WTC11 (cell line): ENCODE measurements around the gene ULK4. TPM values are rescaled to one million over a fixed set of nuclear protein-coding genes. Genes with fewer than 3 reads are reported as not detected.

ENCODE experiments used
- ATAC-seq: fragments of 200-7000 bp; cut with Tn5 transposase; 2 replicates; pipeline ENCODE4 v1.10.0; 2021; ENCODE audit warnings: mild to moderate bottlenecking, moderate library complexity
- CTCF ChIA-PET: fragments of 300-600 bp; sonication (Branson Sonifier 250); formaldehyde crosslinking; loops from one replicate; lab custom pipeline; 2021; ENCODE audit warnings: antibody characterized with exemption; lab: Charles Lee
- POLR2A ChIA-PET: fragments of 350-600 bp; sonication (Branson Sonifier 250); formaldehyde crosslinking; loops from one replicate; lab custom pipeline; 2021; ENCODE audit warnings: antibody characterized with exemption; lab: Charles Lee
- DNase-seq: peaks from one replicate; pipeline ENCODE4 v3.0.0; 2021; ENCODE audit warnings: low spot score
- H3K27ac Mint-ChIP-seq: 2 replicates; pipeline ENCODE4 v1.8.0; 2021; ENCODE audit warnings: mixed read lengths
- H3K27me3 Mint-ChIP-seq: 2 replicates; pipeline ENCODE4 v1.8.0; 2021; ENCODE audit warnings: low read depth, mild to moderate bottlenecking, moderate library complexity, mixed read lengths
- H3K36me3 Mint-ChIP-seq: 2 replicates; pipeline ENCODE4 v1.8.0; 2021; ENCODE audit warnings: mixed read lengths
- H3K4me1 Mint-ChIP-seq: 2 replicates; pipeline ENCODE4 v1.8.0; 2022; ENCODE audit warnings: mixed read lengths
- H3K4me3 Mint-ChIP-seq: 2 replicates; pipeline ENCODE4 v1.8.0; 2021; ENCODE audit warnings: mild to moderate bottlenecking, moderate library complexity, mixed read lengths
- H3K9me3 Mint-ChIP-seq: 2 replicates; pipeline ENCODE4 v1.8.0; 2021; ENCODE audit warnings: mixed read lengths
- ELF4 ChIP-seq: sonication (generic); formaldehyde crosslinking; IDR thresholded peaks from 2 replicates; pipeline ENCODE4 v1.8.1; 2022; ENCODE audit warnings: low read depth, mild to moderate bottlenecking, moderate library complexity, missing genetic modification reagents
- FOXJ3 ChIP-seq: sonication (generic); formaldehyde crosslinking; IDR thresholded peaks from 2 replicates; pipeline ENCODE4 v1.9.0; 2021; ENCODE audit warnings: missing genetic modification reagents, mild to moderate bottlenecking, borderline replicate concordance
- IRF2 ChIP-seq: sonication (generic); formaldehyde crosslinking; IDR thresholded peaks from 2 replicates; pipeline ENCODE4 v1.8.0; 2022; ENCODE audit warnings: low read depth, missing genetic modification reagents, borderline replicate concordance
- MXD4 ChIP-seq: fragments of 250-450 bp; sonication (Bioruptor Pico); IDR thresholded peaks from 2 replicates; pipeline ENCODE4 v1.8.0; 2021; ENCODE audit warnings: mild to moderate bottlenecking, moderate library complexity, borderline replicate concordance
- MYBL2 ChIP-seq: sonication (generic); formaldehyde crosslinking; IDR thresholded peaks from 2 replicates; pipeline ENCODE4 v1.8.1; 2023; ENCODE audit warnings: mild to moderate bottlenecking, moderate library complexity, missing genetic modification reagents
- NR2C2 ChIP-seq: sonication (generic); formaldehyde crosslinking; IDR thresholded peaks from 2 replicates; pipeline ENCODE4 v1.8.0; 2022; ENCODE audit warnings: mild to moderate bottlenecking, missing genetic modification reagents
- RELA ChIP-seq: sonication (generic); formaldehyde crosslinking; IDR thresholded peaks from 2 replicates; pipeline ENCODE4 v1.8.1; 2022; ENCODE audit warnings: missing genetic modification reagents, mild to moderate bottlenecking, borderline replicate concordance
- TCF7 ChIP-seq: sonication (generic); formaldehyde crosslinking; IDR thresholded peaks from 2 replicates; pipeline ENCODE4 v1.8.0; 2022; ENCODE audit warnings: mild to moderate bottlenecking, low read depth, missing genetic modification reagents, moderate library complexity
- TEAD4 ChIP-seq: sonication (generic); formaldehyde crosslinking; IDR thresholded peaks from 2 replicates; pipeline ENCODE4 v1.8.0; 2022; ENCODE audit warnings: mild to moderate bottlenecking, missing genetic modification reagents
- ZNF671 ChIP-seq: fragments of 250-450 bp; sonication (Bioruptor Pico); IDR thresholded peaks from 2 replicates; pipeline ENCODE4 v1.8.0; 2021; ENCODE audit warnings: mild to moderate bottlenecking
- total RNA-seq: library from RNA; stranded (reverse); gene quantifications from 3 replicates; pipeline ENCODE4 v1.2.3, GENCODE V29; 2021
- TF ChIP-seq, protein P1 (sequence below): fragments of 250-450 bp; sonication (Bioruptor Pico); IDR thresholded peaks from 2 replicates; pipeline ENCODE4 v1.9.0; 2021; ENCODE audit warnings: mild to moderate bottlenecking, borderline replicate concordance
- TF ChIP-seq, protein P2 (sequence below): sonication (generic); formaldehyde crosslinking; IDR thresholded peaks from 2 replicates; pipeline ENCODE4 v1.8.0; 2022; ENCODE audit warnings: mild to moderate bottlenecking, missing genetic modification reagents
- TF ChIP-seq, protein P3 (sequence below): sonication (generic); formaldehyde crosslinking; IDR thresholded peaks from 2 replicates; pipeline ENCODE4 v1.8.1; 2022; ENCODE audit warnings: missing genetic modification reagents, borderline replicate concordance
- TF ChIP-seq, protein P4 (sequence below): sonication (generic); formaldehyde crosslinking; IDR thresholded peaks from 2 replicates; pipeline ENCODE4 v1.8.0; 2023; ENCODE audit warnings: missing genetic modification reagents
- TF ChIP-seq, protein P5 (sequence below): sonication (generic); formaldehyde crosslinking; IDR thresholded peaks from 2 replicates; pipeline ENCODE4 v1.8.1; 2022; ENCODE audit warnings: low read depth, missing genetic modification reagents, borderline replicate concordance
- TF ChIP-seq, protein P6 (sequence below): sonication (generic); formaldehyde crosslinking; IDR thresholded peaks from 2 replicates; pipeline ENCODE4 v1.8.1; 2023; ENCODE audit warnings: mild to moderate bottlenecking, moderate library complexity, missing genetic modification reagents
- TF ChIP-seq, protein P7 (sequence below): sonication (generic); formaldehyde crosslinking; IDR thresholded peaks from 2 replicates; pipeline ENCODE4 v1.8.1; 2023; ENCODE audit warnings: mild to moderate bottlenecking, missing genetic modification reagents
- TF ChIP-seq, protein P8 (sequence below): sonication (generic); formaldehyde crosslinking; IDR thresholded peaks from 2 replicates; pipeline ENCODE4 v1.8.1; 2022; ENCODE audit warnings: mild to moderate bottlenecking, missing genetic modification reagents, moderate library complexity, borderline replicate concordance

ULK4 gene
- total RNA-seq, 1 experiment from 2014 or later, result 9.2 TPM

DNA sequence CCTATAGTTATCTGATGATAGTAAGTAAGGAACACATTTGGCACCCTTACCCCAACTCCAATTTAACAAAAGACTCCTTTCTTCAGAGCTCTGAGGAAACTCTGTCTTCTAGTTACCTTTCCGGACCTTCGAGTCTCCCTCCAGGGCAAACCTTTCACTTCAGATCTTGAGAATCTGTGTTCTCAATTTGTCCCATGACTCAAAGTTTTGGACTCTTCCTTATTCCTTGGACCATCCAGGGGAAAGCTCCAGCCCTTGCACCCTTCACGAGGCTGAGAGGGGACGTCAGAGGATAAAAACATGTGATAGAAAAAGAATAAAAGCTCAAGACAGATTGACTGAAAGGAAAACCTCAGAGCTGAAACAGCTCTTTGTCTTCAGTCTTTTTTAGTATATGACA, 685.7 kb downstream of the ULK4 start (continued):
- TF ChIP-seq, protein P1, sequence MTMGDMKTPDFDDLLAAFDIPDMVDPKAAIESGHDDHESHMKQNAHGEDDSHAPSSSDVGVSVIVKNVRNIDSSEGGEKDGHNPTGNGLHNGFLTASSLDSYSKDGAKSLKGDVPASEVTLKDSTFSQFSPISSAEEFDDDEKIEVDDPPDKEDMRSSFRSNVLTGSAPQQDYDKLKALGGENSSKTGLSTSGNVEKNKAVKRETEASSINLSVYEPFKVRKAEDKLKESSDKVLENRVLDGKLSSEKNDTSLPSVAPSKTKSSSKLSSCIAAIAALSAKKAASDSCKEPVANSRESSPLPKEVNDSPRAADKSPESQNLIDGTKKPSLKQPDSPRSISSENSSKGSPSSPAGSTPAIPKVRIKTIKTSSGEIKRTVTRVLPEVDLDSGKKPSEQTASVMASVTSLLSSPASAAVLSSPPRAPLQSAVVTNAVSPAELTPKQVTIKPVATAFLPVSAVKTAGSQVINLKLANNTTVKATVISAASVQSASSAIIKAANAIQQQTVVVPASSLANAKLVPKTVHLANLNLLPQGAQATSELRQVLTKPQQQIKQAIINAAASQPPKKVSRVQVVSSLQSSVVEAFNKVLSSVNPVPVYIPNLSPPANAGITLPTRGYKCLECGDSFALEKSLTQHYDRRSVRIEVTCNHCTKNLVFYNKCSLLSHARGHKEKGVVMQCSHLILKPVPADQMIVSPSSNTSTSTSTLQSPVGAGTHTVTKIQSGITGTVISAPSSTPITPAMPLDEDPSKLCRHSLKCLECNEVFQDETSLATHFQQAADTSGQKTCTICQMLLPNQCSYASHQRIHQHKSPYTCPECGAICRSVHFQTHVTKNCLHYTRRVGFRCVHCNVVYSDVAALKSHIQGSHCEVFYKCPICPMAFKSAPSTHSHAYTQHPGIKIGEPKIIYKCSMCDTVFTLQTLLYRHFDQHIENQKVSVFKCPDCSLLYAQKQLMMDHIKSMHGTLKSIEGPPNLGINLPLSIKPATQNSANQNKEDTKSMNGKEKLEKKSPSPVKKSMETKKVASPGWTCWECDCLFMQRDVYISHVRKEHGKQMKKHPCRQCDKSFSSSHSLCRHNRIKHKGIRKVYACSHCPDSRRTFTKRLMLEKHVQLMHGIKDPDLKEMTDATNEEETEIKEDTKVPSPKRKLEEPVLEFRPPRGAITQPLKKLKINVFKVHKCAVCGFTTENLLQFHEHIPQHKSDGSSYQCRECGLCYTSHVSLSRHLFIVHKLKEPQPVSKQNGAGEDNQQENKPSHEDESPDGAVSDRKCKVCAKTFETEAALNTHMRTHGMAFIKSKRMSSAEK, result no peak
- no peak for TF ChIP-seq ELF4 (CRISPR knock-in tag)
- TF ChIP-seq, protein P2, sequence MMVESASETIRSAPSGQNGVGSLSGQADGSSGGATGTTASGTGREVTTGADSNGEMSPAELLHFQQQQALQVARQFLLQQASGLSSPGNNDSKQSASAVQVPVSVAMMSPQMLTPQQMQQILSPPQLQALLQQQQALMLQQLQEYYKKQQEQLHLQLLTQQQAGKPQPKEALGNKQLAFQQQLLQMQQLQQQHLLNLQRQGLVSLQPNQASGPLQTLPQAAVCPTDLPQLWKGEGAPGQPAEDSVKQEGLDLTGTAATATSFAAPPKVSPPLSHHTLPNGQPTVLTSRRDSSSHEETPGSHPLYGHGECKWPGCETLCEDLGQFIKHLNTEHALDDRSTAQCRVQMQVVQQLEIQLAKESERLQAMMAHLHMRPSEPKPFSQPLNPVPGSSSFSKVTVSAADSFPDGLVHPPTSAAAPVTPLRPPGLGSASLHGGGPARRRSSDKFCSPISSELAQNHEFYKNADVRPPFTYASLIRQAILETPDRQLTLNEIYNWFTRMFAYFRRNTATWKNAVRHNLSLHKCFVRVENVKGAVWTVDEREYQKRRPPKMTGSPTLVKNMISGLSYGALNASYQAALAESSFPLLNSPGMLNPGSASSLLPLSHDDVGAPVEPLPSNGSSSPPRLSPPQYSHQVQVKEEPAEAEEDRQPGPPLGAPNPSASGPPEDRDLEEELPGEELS, result no peak
- no peak for TF ChIP-seq RELA (CRISPR knock-in tag)
- TF ChIP-seq, protein P3, sequence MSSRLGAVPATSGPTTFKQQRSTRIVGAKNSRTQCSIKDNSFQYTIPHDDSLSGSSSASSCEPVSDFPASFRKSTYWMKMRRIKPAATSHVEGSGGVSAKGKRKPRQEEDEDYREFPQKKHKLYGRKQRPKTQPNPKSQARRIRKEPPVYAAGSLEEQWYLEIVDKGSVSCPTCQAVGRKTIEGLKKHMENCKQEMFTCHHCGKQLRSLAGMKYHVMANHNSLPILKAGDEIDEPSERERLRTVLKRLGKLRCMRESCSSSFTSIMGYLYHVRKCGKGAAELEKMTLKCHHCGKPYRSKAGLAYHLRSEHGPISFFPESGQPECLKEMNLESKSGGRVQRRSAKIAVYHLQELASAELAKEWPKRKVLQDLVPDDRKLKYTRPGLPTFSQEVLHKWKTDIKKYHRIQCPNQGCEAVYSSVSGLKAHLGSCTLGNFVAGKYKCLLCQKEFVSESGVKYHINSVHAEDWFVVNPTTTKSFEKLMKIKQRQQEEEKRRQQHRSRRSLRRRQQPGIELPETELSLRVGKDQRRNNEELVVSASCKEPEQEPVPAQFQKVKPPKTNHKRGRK (CRISPR knock-in tag), result no peak
- TF ChIP-seq IRF2 (CRISPR knock-in tag), result no peak
- TF ChIP-seq NR2C2 (CRISPR knock-in tag), result no peak
- no peak for TF ChIP-seq TEAD4 (CRISPR knock-in tag)
- no peak for TF ChIP-seq MYBL2 (CRISPR knock-in tag)
- TF ChIP-seq, protein P4, sequence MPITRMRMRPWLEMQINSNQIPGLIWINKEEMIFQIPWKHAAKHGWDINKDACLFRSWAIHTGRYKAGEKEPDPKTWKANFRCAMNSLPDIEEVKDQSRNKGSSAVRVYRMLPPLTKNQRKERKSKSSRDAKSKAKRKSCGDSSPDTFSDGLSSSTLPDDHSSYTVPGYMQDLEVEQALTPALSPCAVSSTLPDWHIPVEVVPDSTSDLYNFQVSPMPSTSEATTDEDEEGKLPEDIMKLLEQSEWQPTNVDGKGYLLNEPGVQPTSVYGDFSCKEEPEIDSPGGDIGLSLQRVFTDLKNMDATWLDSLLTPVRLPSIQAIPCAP (CRISPR knock-in tag), result no peak
- no peak for TF ChIP-seq FOXJ3
- no peak for TF ChIP-seq ZNF671
- TF ChIP-seq, protein P5, sequence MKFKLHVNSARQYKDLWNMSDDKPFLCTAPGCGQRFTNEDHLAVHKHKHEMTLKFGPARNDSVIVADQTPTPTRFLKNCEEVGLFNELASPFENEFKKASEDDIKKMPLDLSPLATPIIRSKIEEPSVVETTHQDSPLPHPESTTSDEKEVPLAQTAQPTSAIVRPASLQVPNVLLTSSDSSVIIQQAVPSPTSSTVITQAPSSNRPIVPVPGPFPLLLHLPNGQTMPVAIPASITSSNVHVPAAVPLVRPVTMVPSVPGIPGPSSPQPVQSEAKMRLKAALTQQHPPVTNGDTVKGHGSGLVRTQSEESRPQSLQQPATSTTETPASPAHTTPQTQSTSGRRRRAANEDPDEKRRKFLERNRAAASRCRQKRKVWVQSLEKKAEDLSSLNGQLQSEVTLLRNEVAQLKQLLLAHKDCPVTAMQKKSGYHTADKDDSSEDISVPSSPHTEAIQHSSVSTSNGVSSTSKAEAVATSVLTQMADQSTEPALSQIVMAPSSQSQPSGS, result no peak

DNA sequence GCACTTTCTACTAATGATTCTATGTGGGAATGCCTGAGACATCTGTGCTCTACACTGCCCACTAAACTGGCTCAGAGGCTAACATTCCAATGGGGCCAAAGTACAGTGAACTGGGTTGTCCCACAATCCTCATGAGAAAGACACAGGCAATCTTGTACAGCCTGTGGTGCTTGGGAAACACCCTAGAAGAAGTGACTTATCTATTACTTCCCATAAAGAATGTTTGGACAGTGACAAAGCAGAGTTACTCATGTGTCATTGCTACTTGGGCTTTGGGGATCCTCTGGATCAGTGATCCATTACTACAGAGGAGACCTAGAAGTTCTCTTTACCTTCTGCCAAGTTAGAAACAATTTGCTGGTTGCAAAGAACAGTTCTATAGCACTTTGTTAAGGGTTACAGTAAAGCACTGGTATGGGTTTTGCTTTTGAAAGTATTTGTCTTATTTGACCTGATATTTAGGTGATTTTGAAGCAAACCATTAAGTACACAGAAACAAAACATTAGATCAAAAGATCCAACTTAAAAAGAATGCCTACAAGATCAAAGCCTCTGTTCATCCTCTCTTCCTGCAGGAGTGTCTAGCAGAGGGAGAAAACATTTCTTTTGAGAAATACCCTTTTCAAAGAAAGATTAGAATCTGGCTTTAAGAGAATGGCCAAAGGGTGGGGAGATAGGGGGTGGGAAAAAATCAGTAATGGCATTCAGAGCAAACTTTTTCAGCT, 686.8 kb downstream of the ULK4 start:
- DNase-seq, result no peak
- ATAC-seq, result no peak
- Mint-ChIP-seq H3K9me3 (peaks cover 37% of the 10 kb centered on the region), H3K4me3 (no peak overlapping the region), H3K36me3 (peaks cover 31% of the 10 kb centered on the region), H3K27ac (no peak overlapping the region), H3K4me1 (peaks cover 15% of the 10 kb centered on the region), H3K27me3 (0 out of 2 replicates have a peak, but pooled peaks cover 4% of the 10 kb centered on the region)
- POLR2A ChIA-PET, result no interaction called here
- CTCF ChIA-PET, result no interaction called here
- TF ChIP-seq, protein P6, sequence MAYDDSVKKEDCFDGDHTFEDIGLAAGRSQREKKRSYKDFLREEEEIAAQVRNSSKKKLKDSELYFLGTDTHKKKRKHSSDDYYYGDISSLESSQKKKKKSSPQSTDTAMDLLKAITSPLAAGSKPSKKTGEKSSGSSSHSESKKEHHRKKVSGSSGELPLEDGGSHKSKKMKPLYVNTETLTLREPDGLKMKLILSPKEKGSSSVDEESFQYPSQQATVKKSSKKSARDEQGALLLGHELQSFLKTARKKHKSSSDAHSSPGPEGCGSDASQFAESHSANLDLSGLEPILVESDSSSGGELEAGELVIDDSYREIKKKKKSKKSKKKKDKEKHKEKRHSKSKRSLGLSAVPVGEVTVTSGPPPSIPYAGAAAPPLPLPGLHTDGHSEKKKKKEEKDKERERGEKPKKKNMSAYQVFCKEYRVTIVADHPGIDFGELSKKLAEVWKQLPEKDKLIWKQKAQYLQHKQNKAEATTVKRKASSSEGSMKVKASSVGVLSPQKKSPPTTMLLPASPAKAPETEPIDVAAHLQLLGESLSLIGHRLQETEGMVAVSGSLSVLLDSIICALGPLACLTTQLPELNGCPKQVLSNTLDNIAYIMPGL (CRISPR knock-in tag), result no peak
- TF ChIP-seq, protein P7, sequence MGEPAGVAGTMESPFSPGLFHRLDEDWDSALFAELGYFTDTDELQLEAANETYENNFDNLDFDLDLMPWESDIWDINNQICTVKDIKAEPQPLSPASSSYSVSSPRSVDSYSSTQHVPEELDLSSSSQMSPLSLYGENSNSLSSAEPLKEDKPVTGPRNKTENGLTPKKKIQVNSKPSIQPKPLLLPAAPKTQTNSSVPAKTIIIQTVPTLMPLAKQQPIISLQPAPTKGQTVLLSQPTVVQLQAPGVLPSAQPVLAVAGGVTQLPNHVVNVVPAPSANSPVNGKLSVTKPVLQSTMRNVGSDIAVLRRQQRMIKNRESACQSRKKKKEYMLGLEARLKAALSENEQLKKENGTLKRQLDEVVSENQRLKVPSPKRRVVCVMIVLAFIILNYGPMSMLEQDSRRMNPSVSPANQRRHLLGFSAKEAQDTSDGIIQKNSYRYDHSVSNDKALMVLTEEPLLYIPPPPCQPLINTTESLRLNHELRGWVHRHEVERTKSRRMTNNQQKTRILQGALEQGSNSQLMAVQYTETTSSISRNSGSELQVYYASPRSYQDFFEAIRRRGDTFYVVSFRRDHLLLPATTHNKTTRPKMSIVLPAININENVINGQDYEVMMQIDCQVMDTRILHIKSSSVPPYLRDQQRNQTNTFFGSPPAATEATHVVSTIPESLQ, result no peak
- TF ChIP-seq MYBL2 (CRISPR knock-in tag) (no peak), TCF7 (CRISPR knock-in tag) (no peak), MXD4 (no peak)
- TF ChIP-seq, protein P5, result no peak
- TF ChIP-seq, protein P8, sequence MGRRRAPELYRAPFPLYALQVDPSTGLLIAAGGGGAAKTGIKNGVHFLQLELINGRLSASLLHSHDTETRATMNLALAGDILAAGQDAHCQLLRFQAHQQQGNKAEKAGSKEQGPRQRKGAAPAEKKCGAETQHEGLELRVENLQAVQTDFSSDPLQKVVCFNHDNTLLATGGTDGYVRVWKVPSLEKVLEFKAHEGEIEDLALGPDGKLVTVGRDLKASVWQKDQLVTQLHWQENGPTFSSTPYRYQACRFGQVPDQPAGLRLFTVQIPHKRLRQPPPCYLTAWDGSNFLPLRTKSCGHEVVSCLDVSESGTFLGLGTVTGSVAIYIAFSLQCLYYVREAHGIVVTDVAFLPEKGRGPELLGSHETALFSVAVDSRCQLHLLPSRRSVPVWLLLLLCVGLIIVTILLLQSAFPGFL, result no peak
